Left forelimb (tissue), 1 donor: ENCODE data around the gene NPC1.

Experiments
- DNase-seq: peaks from one replicate; pipeline ENCODE4 v3.0.0-alpha.2; 2018; ENCODE audit warnings: low spot score

Gene NPC1

DNA sequence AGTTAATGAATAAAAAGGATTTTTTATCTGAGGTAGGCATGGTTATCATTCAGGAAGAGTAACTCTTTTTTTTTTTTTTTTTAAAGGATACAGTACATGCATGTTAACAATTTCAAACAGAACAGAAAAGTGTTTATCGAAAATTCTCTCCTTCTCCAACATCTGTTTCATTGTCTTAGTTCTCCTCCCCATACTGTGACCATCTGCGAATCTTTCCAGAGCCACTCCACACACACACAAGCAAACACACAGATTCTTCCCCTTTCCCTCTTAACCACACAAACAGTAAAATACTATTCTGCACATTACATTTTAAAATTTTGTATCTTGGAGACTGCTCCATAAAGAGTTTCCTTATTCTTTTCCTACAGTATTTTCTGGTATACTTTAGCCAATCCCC is 38.0 kb downstream of the NPC1 start:
- no peak for DNase-seq

DNA sequence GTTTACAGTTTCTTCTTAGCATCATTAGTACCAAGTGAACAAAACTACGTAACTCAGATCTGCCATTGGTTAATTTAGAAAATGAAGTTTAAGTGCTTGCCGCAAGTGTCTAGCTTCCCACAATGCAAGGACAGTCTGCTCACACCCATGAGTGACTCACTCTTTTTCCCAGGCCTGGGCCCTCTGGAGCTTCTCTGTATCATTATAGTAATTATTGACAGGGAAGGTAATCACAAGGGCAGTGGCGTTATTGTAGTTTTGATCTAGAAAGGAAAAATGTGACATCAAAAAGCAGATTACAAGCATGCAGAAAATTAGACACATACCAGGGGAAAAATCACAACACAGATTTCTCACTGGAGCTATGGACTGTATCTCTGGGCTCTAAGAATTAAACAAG is 38.5 kb downstream of the NPC1 start:
- DNase-seq: no peak

GRCh38 chr18:23547306-23547705 is 39.0 kb downstream of the NPC1 start:
- DNase-seq: no peak

DNA sequence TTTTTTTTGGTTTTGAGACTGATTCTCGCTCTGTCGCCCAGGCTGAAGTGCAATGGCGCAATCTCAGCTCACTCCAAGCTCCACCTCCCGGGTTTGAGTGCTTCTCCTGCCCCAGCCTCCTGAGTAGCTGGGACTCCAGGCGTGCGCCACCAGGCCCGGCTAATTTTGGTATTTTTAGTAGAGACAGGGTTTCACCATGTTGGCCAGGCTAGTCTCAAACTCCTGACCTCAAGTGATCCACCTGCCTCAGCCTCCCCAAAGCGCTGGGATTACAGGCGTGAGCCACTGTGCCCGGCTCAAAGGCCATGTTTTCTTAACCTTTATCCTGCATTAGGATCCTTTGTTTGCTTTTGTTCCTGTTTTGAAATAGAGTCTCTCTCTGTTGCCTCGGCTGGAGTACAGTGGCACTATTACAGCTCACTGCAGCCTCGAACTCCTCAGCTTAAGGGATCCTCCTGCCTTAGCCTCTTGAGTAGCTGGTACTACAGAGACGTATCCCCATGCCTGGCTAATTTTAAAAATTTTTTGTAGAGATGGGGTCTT is 41.0 kb downstream of the NPC1 start:
- no peak for DNase-seq

- DNase-seq: no peak
These were observed 43.8 kb downstream of the NPC1 start for GRCh38 chr18:23542461-23542860.

GRCh38 chr18:23541349-23542093 is 44.8 kb downstream of the NPC1 start:
- DNase-seq: no peak

DNA sequence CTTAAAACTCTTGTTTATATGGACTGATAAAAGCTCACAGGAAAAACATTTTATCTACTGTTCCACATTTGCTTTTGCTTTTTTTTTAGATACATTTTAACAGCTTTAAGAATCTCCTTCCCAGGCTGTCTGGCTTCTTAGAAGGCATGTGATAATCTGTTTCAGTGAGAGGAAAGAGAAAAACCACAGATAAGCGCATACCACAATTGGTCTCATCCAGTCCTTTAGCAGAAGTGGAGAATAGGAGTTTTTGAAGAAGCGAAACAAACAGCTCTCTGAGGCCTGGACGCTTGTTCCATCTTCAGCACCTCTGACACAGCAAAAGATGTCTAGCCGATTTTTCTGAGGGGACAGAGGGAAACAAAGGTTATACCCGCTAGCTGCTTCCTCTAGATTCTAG is 45.4 kb downstream of the NPC1 start:
- DNase-seq: no peak

DNA sequence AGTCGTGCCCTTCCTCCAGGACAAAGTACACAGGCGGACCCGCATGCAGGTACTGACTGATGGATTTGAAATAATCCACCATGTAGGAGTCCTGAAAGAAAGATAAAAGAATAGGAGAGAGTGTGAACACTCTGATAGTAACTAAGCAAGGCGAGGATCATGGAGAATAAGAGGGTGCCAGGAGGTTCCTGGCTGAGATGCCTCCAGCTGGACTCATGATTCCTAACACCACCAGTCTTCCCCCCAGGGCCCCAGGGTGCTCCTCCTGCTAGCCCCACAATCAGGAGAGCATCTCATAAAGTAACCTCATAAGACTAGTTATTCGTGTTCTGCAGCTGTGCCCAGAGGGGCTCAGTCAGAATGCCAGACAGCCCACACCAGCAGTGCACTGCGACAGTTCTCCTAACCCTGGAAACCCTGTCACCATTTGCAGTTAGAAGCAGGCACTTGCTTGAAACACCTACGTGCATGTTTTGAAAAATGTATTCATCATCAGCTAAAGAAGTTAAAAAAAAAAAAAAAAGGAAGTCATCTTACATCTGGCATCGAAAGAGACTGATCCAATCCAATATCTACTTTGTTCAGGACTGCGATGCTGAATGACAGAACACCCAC is 46.3 kb downstream of the NPC1 start:
- no peak for DNase-seq

DNA sequence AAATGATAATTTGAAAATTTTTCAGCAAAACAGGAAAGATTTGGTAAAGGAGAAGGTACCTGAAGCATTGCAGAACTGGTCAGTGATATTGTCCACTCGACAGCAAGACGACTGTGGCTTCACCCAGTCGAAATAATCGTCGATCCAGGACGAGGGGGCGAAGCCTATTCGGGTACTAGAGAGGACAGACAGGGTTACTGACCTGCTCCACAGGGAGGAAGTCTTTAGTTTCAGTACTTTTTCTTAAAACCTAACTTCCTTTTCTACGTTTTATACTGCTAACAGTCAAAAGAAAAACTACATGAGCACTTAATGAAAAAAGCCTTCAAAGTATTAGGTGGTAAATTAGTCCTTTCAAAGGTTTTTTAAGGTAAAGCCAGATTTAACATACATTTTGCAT is 47.0 kb downstream of the NPC1 start:
- DNase-seq: no peak

GRCh38 chr18:23538870-23539269 is 47.4 kb downstream of the NPC1 start:
- DNase-seq: no peak

DNA sequence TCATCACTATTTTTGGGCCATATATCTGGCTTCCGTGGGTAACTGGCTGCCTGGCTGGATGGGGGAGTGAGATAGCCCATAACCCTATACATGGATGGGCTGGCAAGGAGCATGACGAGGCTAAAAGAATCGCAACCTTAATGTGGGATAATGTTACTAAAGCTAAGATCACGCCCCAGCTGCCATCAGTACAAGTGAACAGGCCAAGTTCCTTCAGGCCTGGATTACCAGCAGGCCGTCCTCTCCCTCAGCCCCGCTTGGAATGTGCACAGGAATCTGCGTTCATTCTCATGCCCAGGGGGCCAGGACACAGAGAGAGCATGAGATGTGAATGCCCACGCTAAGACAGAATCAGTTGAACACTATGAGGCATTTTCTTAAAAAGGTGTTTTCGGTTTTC is 48.3 kb downstream of the NPC1 start:
- no peak for DNase-seq

GRCh38 chr18:23537274-23537673 is 49.0 kb downstream of the NPC1 start:
- no peak for DNase-seq

- no peak for DNase-seq
These were observed 50.1 kb downstream of the NPC1 start for GRCh38 chr18:23536204-23536603.

DNA sequence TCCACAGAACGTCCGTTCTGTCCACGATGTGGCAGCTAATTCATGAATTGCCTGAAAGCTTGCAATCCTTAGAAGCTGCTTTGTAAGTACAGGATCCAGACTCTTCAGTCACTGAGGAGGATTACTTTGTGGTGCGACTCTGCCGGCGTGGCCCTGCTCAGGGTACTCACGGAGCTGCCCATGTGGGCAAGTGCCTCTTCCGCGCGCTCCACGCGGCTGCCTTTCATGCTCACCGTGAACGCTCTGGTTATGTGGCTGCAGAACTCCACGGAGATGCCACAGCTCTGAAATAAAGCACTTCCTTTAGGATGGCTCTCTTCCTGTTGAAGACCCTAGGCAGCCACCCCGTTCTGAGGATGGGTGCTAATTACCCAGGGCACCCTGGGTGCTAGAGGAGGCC is 52.0 kb downstream of the NPC1 start:
- DNase-seq: no peak

DNA sequence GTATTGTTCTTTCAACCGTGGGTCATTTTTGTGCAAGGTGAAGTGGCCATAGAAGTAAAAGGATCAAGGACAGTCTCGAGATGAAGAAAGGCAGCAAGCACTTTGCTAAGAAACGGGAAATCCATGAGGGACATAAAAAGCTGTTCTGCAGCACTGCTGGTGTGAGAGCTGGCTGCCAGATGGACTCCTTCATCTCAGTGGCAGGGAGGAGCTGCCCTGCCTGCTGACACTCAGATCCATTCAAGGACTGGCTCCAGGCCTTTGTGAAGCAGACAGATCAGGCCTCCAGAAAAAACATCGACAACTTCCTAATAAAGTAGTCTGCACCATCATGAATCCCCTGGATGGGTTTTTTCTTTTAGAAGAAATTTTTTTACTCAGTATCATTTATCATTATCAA is 53.5 kb downstream of the NPC1 start:
- no peak for DNase-seq

DNA sequence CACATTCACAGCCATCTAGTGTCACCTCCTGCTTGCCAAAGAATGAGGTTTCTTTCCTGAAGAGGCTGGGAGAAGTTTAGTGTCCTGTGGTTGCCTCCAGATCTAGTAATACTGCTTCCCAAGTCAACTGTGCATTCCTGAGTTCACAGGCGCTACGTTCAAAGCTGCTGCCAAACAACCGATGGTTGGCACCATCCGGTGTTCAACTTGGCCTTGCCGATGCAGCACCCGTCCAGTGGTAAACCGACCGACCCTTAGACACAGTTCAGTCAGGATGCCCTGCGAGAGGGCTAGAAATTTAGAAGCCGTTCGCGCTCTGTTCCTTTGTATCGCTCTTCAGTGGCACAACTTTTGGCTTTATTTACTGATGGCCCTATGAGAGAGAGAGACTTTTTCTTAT is 54.4 kb downstream of the NPC1 start:
- DNase-seq: no peak

- no peak for DNase-seq
These were observed 56.1 kb downstream of the NPC1 start for GRCh38 chr18:23530195-23530594.

DNA sequence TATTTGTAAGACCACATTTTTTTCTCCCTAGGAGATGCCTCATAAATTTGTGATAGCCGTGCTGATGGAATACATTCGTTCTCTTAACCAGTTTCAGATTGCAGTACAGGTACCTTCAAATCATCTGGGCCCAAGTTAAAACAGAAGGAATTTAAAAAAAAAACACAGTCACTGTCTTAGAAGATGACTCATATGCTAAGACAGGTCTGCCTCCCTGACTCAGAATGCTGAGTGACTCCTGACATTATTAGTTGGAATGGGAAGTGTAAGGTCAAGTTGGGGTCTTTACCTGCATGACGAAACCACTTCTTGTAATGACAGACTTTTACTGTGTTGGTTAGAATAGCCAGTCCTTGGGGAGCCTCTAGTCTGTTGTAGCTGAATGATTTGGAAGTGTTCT is 56.7 kb downstream of the NPC1 start:
- DNase-seq: no peak

DNA sequence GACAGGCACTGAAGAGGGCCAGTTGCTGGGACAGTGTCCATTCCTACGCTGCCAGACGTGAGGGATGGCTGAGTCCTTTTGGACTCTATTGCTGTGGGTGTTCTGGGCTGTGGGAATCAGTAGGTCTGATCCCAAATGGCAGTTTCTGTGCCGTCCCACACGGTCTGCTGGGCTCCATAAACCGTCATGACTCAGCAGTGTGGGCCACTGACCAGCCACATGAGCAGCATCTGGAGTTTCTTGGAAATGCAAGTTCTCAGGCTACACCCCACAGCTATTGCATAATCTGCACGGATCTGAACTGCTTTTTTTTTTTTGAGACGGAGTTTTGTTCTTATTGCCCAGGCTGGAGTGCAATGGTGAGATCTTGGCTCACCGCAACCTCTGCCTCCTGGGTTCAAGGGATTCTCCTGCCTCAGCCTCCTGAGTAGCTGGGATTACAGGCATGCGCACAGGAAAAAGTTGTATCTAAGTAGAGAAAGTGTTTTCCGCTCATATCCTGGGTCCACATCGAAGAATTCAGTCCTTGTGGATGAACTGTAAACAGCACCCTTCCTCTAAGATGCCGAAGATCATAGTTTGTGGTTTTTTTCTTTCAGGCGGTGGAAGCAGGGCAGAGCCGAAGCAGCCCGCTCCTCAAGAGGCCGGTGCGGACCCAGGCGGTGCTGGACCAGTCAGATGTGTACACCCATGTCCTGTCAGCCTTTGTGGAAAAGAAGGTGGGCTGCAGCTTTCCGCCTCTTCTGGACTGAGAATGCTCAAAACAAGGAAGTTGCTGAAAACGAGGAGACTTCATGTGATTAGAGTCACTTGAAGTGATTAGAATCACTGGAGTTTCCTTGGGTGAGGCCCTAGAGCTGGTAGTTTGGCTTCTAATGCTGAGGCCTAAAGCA is 57.5 kb downstream of the NPC1 start:
- DNase-seq: no peak

DNA sequence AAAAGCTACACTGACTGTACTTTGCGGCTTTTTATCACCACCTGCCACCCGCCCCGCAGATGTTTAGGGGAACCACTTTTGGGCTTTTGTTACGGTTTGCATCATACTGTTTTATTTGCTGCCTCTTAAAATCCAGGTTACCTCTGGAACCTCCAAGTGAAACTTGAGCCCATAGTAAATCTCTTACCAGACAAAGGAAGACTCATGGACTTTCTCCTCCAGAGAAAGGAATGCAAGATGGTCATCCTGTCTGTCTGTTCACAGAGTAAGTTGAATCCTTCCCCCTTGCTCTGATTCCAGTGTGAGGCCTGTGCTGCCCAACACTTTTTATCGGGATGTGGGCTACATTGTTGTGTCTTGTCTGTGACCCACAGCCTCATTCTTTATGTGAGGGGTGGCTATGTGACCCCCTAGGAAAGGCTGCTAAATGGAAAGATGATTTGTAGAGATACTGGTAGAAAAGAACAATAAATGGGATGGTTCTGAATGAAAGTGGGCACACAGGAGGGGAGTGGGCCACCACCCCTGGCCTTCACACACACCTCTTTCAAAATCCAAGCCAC is 59.7 kb downstream of the NPC1 start:
- DNase-seq: no peak

DNA sequence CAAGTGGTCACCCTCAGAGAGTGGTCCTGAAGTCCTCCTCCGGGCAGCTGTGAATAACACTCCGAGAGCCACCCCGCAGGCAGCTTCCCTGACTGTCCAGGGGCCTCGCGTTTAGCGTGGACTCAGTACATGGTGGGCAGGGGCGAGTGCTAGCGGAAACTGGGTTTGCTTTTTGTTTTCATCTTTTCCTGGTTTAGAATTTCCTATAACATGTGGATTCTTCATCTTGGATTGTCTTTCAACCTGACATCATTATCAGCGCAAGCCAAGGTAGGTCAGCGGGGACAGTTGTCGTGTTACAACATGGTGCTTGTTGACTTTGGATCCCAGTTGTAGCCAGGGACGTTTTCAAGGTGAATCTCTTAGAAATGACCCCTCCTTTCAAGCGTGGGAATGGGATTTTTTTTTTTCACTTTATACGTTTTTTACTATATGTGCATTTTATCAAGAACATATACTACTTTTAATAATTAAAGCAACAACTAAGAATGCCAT is 62.0 kb downstream of the NPC1 start:
- DNase-seq: no peak
